HG02970 (cell line): ENCODE results near the gene IVL.

Source experiments
- ATAC-seq: cut with Tn5 transposase; IDR thresholded peaks from one replicate; pipeline ENCODE4 v1.9.1; 2021; ENCODE audit warnings: mild to moderate bottlenecking, moderate library complexity, moderate number of reproducible peaks; ENCODE audit not compliant: unreplicated experiment, low FRiP score

Gene IVL

GRCh38 chr1:152907686-152908601 is at the start of gene IVL:
IVL (plus strand) TSS chr1:152908546; CDS start chr1:152909798, 1,252 bp downstream.
- no peak for ATAC-seq

- no peak for ATAC-seq
Observed at GRCh38 chr1:152859696-152860095, 48.6 kb upstream of the IVL start, which contains the start of gene LCE7A. LCE7A (plus strand) TSS chr1:152859996; CDS start chr1:152860698, 702 bp downstream.

GRCh38 chr1:152860129-152860528 is 48.2 kb upstream of the IVL start:
- no peak for ATAC-seq

GRCh38 chr1:152861374-152861773 is 47.0 kb upstream of the IVL start:
- no peak for ATAC-seq

GRCh38 chr1:152864443-152864842 is 43.9 kb upstream of the IVL start:
- no peak for ATAC-seq

GRCh38 chr1:152866321-152866720 is 42.0 kb upstream of the IVL start:
- ATAC-seq = no peak

GRCh38 chr1:152869808-152870419 is 38.4 kb upstream of the IVL start:
- no peak for ATAC-seq

- no peak for ATAC-seq
Observed at GRCh38 chr1:152870831-152871730, 37.3 kb upstream of the IVL start.

- no peak for ATAC-seq
Observed at GRCh38 chr1:152871731-152872126, 36.6 kb upstream of the IVL start.

- ATAC-seq = no peak
Observed at GRCh38 chr1:152873495-152873894, 34.9 kb upstream of the IVL start.

GRCh38 chr1:152876827-152877226 is 31.5 kb upstream of the IVL start:
- ATAC-seq = no peak

- no peak for ATAC-seq
Observed at GRCh38 chr1:152878042-152878441, 30.3 kb upstream of the IVL start, which contains the start of gene SMCP. SMCP (plus strand) TSS chr1:152878322; CDS start chr1:152884423, 6,101 bp downstream.

GRCh38 chr1:152879559-152880198 is 28.7 kb upstream of the IVL start:
- no peak for ATAC-seq

- ATAC-seq = no peak
Observed at GRCh38 chr1:152880316-152880715, 28.0 kb upstream of the IVL start.

- ATAC-seq = no peak
Observed at GRCh38 chr1:152880907-152881306, 27.4 kb upstream of the IVL start.

GRCh38 chr1:152884085-152884484 is 24.3 kb upstream of the IVL start:
- ATAC-seq = no peak

- ATAC-seq = no peak
Observed at GRCh38 chr1:152884506-152884905, 23.8 kb upstream of the IVL start.

- ATAC-seq = no peak
Observed at GRCh38 chr1:152884966-152885624, 23.3 kb upstream of the IVL start.

GRCh38 chr1:152886085-152886484 is 22.3 kb upstream of the IVL start:
- ATAC-seq = no peak
